Endothelial cell of umbilical vein (primary cell): ENCODE measurements around the gene KIF21B. TPM values are rescaled to one million over a fixed set of nuclear protein-coding genes. Genes with fewer than 3 reads are reported as not detected.
"Not testable (repeated sequence)": the region's sequence is repeated elsewhere in the genome, so short reads cannot be mapped to it uniquely, and the experiment has no call there.

Source experiments
- BruUV-seq: library from RNA; stranded (reverse); fragments of 400-500 nt; replicated peaks from 2 replicates; lab custom pipeline; 2021; lab: Mats Ljungman, UMichigan
- CTCF ChIA-PET: fragments of 300-600, 350-600 bp; sonication (Branson Sonifier 250); formaldehyde crosslinking; loops from one replicate; lab custom pipeline; 2021; ENCODE audit warnings: antibody characterized with exemption, inconsistent platforms; lab: Charles Lee
- POLR2A ChIA-PET: fragments of 300-600, 350-600 bp; sonication (Branson Sonifier 250); formaldehyde crosslinking; loops from one replicate; lab custom pipeline; 2021; ENCODE audit warnings: antibody characterized with exemption, inconsistent platforms; lab: Charles Lee
- DNase-seq: peaks from one replicate; pipeline ENCODE4 v3.0.0-alpha.2; 2011; ENCODE audit warnings: low read depth, low spot score
- FAIRE-seq: peaks from 2 replicates; lab custom pipeline; 2011; peaks lifted over from hg19 to GRCh38; lab: Jason Lieb, UNC
- H2AFZ ChIP-seq: 2 replicates; pipeline ENCODE4 v1.6.0; 2012; ENCODE audit warnings: low read depth, low read length, control low read depth, inconsistent platforms
- H3K27ac ChIP-seq: 2 replicates; pipeline ENCODE4 v1.5.1; 2011; ENCODE audit warnings: low read depth, mild to moderate bottlenecking, control low read depth, low read length, moderate library complexity; ENCODE audit not compliant: insufficient read depth
- H3K27me3 ChIP-seq, 2 experiments: 2 replicates each; pipeline versions ENCODE4 v1.6.0 to v1.6.1; 2011; ENCODE audit warnings: low read length in 2 of 2, mixed read lengths in 1 of 2; ENCODE audit not compliant: control insufficient read depth in 2 of 2, insufficient read depth in 2 of 2
- H3K36me3 ChIP-seq, 2 experiments: 2 replicates in 1 of 2; 3 replicates in 1 of 2; pipeline ENCODE4 v1.5.1; 2011; ENCODE audit warnings: low read length in 2 of 2, mild to moderate bottlenecking in 1 of 2, moderate library complexity in 1 of 2; ENCODE audit not compliant: control insufficient read depth in 2 of 2, insufficient read depth in 2 of 2; ENCODE audit errors: extremely low read depth in 1 of 2
- H3K4me1 ChIP-seq: 3 replicates; pipeline ENCODE4 v1.5.1; 2011; ENCODE audit warnings: mild to moderate bottlenecking, low read length; ENCODE audit not compliant: control insufficient read depth, insufficient read depth; ENCODE audit errors: extremely low read depth
- H3K4me2 ChIP-seq: 2 replicates; pipeline ENCODE4 v1.6.1; 2011; ENCODE audit warnings: low read length, control low read depth, mixed read lengths; ENCODE audit not compliant: insufficient read depth
- H3K4me3 ChIP-seq, 3 experiments: fragments of 200-600 bp in 1 of 3; sonication (generic), shearing (Covaris generic) in 1 of 3; replicated peaks in 1 of 3; 2 replicates each; pipeline ENCODE4 v1.5.1; 2011 to 2016; ENCODE audit warnings: control low read depth in 3 of 3, low read length in 3 of 3, mild to moderate bottlenecking in 2 of 3, inconsistent platforms in 1 of 3, low read depth in 1 of 3, moderate library complexity in 1 of 3; ENCODE audit not compliant: insufficient read depth in 1 of 3
- H3K79me2 ChIP-seq: 2 replicates; pipeline ENCODE4 v1.6.0; 2012; ENCODE audit warnings: low read length, inconsistent platforms; ENCODE audit not compliant: control insufficient read depth, insufficient read depth
- H3K9ac ChIP-seq: replicated peaks from 2 replicates; pipeline ENCODE3; 2011; ENCODE audit warnings: low read length, control low read depth; ENCODE audit not compliant: insufficient read depth; ENCODE audit errors: extremely low read depth
- H3K9me1 ChIP-seq: replicated peaks from 3 replicates; pipeline ENCODE4 v1.6.0; 2011; ENCODE audit warnings: mild to moderate bottlenecking, low read length; ENCODE audit not compliant: control insufficient read depth, insufficient read depth; ENCODE audit errors: extremely low read depth
- H3K9me3 ChIP-seq: replicated peaks from 2 replicates; pipeline ENCODE4 v1.5.1; 2012; ENCODE audit warnings: low read length, inconsistent platforms; ENCODE audit not compliant: control insufficient read depth, insufficient read depth
- H4K20me1 ChIP-seq: replicated peaks from 2 replicates; pipeline ENCODE3; 2011; ENCODE audit warnings: mild to moderate bottlenecking, low read length; ENCODE audit not compliant: control insufficient read depth, insufficient read depth; ENCODE audit errors: extremely low read depth
- EZH2 ChIP-seq: IDR thresholded peaks from 2 replicates; pipeline ENCODE4 v1.6.1; 2012; ENCODE audit warnings: borderline replicate concordance, low read depth, mild to moderate bottlenecking, moderate library complexity, low read length, inconsistent platforms; ENCODE audit not compliant: severe bottlenecking
- FOS ChIP-seq: IDR thresholded peaks from 2 replicates; pipeline ENCODE4 v1.6.1; 2011; ENCODE audit warnings: mild to moderate bottlenecking, low read length, moderate library complexity, borderline replicate concordance; ENCODE audit not compliant: insufficient read depth
- GATA2 ChIP-seq: IDR thresholded peaks from 2 replicates; pipeline ENCODE4 v1.7.0; 2011; ENCODE audit warnings: low read depth, mild to moderate bottlenecking, moderate library complexity, mixed read lengths, low read length; ENCODE audit not compliant: insufficient read length, insufficient read depth
- JUN ChIP-seq: IDR thresholded peaks from 2 replicates; pipeline ENCODE4 v1.6.1; 2011; ENCODE audit warnings: borderline replicate concordance, low read depth; ENCODE audit not compliant: insufficient read length, insufficient read depth
- MYC ChIP-seq: IDR thresholded peaks from one replicate; pipeline ENCODE4 v1.6.1; 2011; ENCODE audit warnings: mild to moderate bottlenecking, low read depth, low read length
- POLR2AphosphoS5 ChIP-seq: IDR thresholded peaks from 2 replicates; pipeline ENCODE4 v1.6.1; 2012; ENCODE audit warnings: low read depth, mild to moderate bottlenecking, control low read depth, low read length, moderate library complexity; ENCODE audit not compliant: insufficient read depth
- dilution Hi-C: fragments of 300-500 bp; cut with MboI; formaldehyde crosslinking; loops from one replicate; pipeline ENCODE4 v1.15.0; 2019; ENCODE audit warnings: low sequenced_read_pairs; ENCODE audit not compliant: extremely low pct_ligation_motif_present
- intact Hi-C: fragments of 100-400 bp; cut with micrococcal nuclease; formaldehyde crosslinking; loops from one replicate; pipeline ENCODE4 v1.10.0; 2022
- polyA plus RNA-seq, 4 experiments: library from polyadenylated mRNA; depleted of rRNA in 3 of 4; stranded (reverse) in 3 of 4; unstranded in 1 of 4; fragments of >200 nt; gene quantifications; 2 replicates each; pipeline versions ENCODE4 v1.2.1 to v1.2.3, GENCODE V29; 2011 to 2012; ENCODE audit warnings: missing spikeins in 1 of 4
- total RNA-seq: library from RNA; stranded (reverse); gene quantifications from 2 replicates; pipeline ENCODE4 v1.2.3, GENCODE V29; 2021
- TF ChIP-seq, protein P1 (sequence below), 2 donors: IDR thresholded peaks; 1 replicate in 1 of 2; 2 replicates in 1 of 2; pipeline ENCODE4 v1.5.1; 2011; ENCODE audit warnings: low read length in 2 of 2, mild to moderate bottlenecking in 2 of 2, moderate library complexity in 2 of 2, control low read depth in 1 of 2, inconsistent platforms in 1 of 2, low read depth in 1 of 2; ENCODE audit not compliant: insufficient read depth in 1 of 2; ENCODE audit errors: extremely low read depth in 1 of 2

Gene KIF21B
- total and polyA plus RNA-seq, 2 donors (not counting 3 experiments of a cell fraction or from before 2014, with no cell fraction given) = 1.9 to 4.4 TPM

DNA sequence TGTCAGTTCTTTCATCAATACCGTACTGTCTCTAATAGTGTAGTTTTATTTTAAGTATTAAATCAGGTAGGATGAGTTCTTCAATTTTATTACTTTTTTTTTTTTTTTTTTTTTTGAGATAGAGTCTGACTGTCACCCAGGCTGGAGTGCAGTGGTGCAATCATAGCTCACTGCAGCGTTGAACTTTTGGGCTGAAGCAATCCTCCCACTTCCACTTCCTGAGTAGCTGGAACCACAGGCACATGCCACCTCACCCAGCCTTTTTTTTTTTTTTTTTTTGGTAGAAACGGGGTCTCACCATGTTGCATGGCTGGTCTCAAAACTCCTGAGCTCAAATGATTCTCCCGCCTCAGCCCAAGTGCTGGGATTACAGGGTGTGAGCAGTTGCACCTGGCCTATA, 84.6 kb downstream of the KIF21B start:
- no peak overlapping the region for H2AFZ ChIP-seq
- DNase-seq (no peak), FAIRE-seq (no peak)
- H3K27ac ChIP-seq = no peak overlapping the region
- no peaks in the 10 kb centered on the region for H3K79me2 ChIP-seq
- no peaks in the 10 kb centered on the region for H3K36me3 ChIP-seq
- BruUV-seq = no TSS peak
- POLR2A ChIA-PET = no interaction called here
- no peak overlapping the region for H3K9ac ChIP-seq
- no peak overlapping the region for H3K4me3 ChIP-seq
- CTCF ChIA-PET = interaction anchor here (0.6 kb wide), 1 partner anchor 512 kb away, joined by 3 read pairs; no protein-coding TSS in a partner anchor
- no peaks in the 10 kb centered on the region for H3K4me1 ChIP-seq
- TF ChIP-seq, protein P1, sequence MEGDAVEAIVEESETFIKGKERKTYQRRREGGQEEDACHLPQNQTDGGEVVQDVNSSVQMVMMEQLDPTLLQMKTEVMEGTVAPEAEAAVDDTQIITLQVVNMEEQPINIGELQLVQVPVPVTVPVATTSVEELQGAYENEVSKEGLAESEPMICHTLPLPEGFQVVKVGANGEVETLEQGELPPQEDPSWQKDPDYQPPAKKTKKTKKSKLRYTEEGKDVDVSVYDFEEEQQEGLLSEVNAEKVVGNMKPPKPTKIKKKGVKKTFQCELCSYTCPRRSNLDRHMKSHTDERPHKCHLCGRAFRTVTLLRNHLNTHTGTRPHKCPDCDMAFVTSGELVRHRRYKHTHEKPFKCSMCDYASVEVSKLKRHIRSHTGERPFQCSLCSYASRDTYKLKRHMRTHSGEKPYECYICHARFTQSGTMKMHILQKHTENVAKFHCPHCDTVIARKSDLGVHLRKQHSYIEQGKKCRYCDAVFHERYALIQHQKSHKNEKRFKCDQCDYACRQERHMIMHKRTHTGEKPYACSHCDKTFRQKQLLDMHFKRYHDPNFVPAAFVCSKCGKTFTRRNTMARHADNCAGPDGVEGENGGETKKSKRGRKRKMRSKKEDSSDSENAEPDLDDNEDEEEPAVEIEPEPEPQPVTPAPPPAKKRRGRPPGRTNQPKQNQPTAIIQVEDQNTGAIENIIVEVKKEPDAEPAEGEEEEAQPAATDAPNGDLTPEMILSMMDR (IDR thresholded peaks at IDR 0.05; ENCODE audit: extremely low read depth in 1 of 2, insufficient read depth in 1 of 2, low read depth in 1 of 2, low read length in 2 of 2) = no peak
- TF ChIP-seq MYC (no peak), JUN (no peak), GATA2 (no peak), POLR2AphosphoS5 (no peak), EZH2 (no peak), FOS (no peak)
- dilution Hi-C loops (no loop called here), intact Hi-C loops (no loop called here)
- peaks cover 0 to 4% of the 10 kb centered on the region in 2 experiments for H3K27me3 ChIP-seq
- no peak overlapping the region for H3K4me2 ChIP-seq
- no peaks in the 10 kb centered on the region for H4K20me1 ChIP-seq
- H3K9me3 ChIP-seq = no peaks in the 10 kb centered on the region
- H3K9me1 ChIP-seq = no peaks in the 10 kb centered on the region

- H3K4me1 ChIP-seq, H3K27me3 ChIP-seq, H3K9ac ChIP-seq, dilution Hi-C loops, intact Hi-C loops, CTCF ChIA-PET, H3K36me3 ChIP-seq, H3K9me3 ChIP-seq, FAIRE-seq, POLR2A ChIA-PET, H2AFZ ChIP-seq, H3K4me2 ChIP-seq, H3K27ac ChIP-seq, H3K4me3 ChIP-seq, BruUV-seq, H3K79me2 ChIP-seq, DNase-seq, H3K9me1 ChIP-seq, H4K20me1 ChIP-seq: not testable (repeated sequence)
These were observed 88.1 kb downstream of the KIF21B start for GRCh38 chr1:200935286-200935962.
